HL-60 (cell line): ENCODE measurements around the gene TCEAL7.

Experiments used
- DNase-seq, 2 experiments: peaks; one replicate each; pipeline ENCODE4 v3.0.0-alpha.2; 2010 to 2020; ENCODE audit warnings: low read depth in 1 of 2, low spot score in 1 of 2
- H3K27ac ChIP-seq: fragments of 250-450 bp; sonication (Bioruptor Pico); replicated peaks from 2 replicates; pipeline ENCODE4 v1.5.1; 2020; ENCODE audit warnings: mild to moderate bottlenecking, moderate library complexity
- H3K27me3 ChIP-seq: fragments of 250-450 bp; sonication (Bioruptor Pico); 2 replicates; pipeline ENCODE4 v1.5.1; 2021; ENCODE audit warnings: mild to moderate bottlenecking, moderate library complexity; ENCODE audit not compliant: insufficient read depth, poor library complexity, severe bottlenecking
- H3K4me3 ChIP-seq: replicated peaks from 2 replicates; pipeline ENCODE4 v1.5.1; 2011; ENCODE audit warnings: mild to moderate bottlenecking, control low read depth, low read length; ENCODE audit not compliant: insufficient read depth
- GABPA ChIP-seq: IDR thresholded peaks from 2 replicates; pipeline ENCODE4 v1.6.1; 2012; ENCODE audit warnings: low read depth
- POLR2AphosphoS5 ChIP-seq: IDR thresholded peaks from 2 replicates; pipeline ENCODE4 v1.6.1; 2012; ENCODE audit warnings: low read depth
- SPI1 ChIP-seq: IDR thresholded peaks from 2 replicates; pipeline ENCODE4 v1.6.1; 2012; ENCODE audit warnings: low read depth, mild to moderate bottlenecking, borderline replicate concordance
- TF ChIP-seq, protein P1 (sequence below): IDR thresholded peaks from one replicate; pipeline ENCODE4 v1.5.1; 2011; ENCODE audit warnings: low read length, control low read depth, inconsistent platforms; ENCODE audit not compliant: insufficient read depth
- TF ChIP-seq, protein P2 (sequence below): IDR thresholded peaks from 2 replicates; pipeline ENCODE4 v1.6.1; 2012; ENCODE audit warnings: low read depth; ENCODE audit not compliant: insufficient replicate concordance

Gene TCEAL7

DNA sequence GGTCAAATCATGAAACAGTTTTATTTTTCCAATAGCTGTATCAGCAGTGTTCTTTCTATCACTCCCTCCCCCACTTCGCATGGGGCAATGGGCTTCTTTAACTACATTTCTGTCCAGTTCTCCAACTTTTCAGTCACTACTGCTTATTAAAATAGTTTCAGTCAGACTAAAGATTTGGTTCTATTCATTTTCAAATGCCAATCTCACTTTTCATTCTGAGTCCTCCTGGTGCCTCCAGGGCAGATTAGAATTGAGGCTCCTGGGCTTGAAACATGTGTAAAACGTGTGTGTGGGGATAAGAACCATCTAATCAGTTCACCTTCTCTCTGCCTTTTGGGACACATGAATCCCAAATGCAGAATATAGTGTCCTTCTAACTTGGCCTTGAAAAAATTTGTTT is 42.8 kb downstream of the TCEAL7 start:
- no peak overlapping the region for H3K27ac ChIP-seq
- peaks cover 12% of the 10 kb centered on the region for H3K27me3 ChIP-seq
- TF ChIP-seq, protein P1, sequence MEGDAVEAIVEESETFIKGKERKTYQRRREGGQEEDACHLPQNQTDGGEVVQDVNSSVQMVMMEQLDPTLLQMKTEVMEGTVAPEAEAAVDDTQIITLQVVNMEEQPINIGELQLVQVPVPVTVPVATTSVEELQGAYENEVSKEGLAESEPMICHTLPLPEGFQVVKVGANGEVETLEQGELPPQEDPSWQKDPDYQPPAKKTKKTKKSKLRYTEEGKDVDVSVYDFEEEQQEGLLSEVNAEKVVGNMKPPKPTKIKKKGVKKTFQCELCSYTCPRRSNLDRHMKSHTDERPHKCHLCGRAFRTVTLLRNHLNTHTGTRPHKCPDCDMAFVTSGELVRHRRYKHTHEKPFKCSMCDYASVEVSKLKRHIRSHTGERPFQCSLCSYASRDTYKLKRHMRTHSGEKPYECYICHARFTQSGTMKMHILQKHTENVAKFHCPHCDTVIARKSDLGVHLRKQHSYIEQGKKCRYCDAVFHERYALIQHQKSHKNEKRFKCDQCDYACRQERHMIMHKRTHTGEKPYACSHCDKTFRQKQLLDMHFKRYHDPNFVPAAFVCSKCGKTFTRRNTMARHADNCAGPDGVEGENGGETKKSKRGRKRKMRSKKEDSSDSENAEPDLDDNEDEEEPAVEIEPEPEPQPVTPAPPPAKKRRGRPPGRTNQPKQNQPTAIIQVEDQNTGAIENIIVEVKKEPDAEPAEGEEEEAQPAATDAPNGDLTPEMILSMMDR: no peak
- no peak for TF ChIP-seq POLR2AphosphoS5
- TF ChIP-seq GABPA: no peak
- TF ChIP-seq SPI1: no peak
- TF ChIP-seq, protein P2, sequence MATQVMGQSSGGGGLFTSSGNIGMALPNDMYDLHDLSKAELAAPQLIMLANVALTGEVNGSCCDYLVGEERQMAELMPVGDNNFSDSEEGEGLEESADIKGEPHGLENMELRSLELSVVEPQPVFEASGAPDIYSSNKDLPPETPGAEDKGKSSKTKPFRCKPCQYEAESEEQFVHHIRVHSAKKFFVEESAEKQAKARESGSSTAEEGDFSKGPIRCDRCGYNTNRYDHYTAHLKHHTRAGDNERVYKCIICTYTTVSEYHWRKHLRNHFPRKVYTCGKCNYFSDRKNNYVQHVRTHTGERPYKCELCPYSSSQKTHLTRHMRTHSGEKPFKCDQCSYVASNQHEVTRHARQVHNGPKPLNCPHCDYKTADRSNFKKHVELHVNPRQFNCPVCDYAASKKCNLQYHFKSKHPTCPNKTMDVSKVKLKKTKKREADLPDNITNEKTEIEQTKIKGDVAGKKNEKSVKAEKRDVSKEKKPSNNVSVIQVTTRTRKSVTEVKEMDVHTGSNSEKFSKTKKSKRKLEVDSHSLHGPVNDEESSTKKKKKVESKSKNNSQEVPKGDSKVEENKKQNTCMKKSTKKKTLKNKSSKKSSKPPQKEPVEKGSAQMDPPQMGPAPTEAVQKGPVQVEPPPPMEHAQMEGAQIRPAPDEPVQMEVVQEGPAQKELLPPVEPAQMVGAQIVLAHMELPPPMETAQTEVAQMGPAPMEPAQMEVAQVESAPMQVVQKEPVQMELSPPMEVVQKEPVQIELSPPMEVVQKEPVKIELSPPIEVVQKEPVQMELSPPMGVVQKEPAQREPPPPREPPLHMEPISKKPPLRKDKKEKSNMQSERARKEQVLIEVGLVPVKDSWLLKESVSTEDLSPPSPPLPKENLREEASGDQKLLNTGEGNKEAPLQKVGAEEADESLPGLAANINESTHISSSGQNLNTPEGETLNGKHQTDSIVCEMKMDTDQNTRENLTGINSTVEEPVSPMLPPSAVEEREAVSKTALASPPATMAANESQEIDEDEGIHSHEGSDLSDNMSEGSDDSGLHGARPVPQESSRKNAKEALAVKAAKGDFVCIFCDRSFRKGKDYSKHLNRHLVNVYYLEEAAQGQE: no peak
- no peak for DNase-seq
- no peak overlapping the region for H3K4me3 ChIP-seq

DNA sequence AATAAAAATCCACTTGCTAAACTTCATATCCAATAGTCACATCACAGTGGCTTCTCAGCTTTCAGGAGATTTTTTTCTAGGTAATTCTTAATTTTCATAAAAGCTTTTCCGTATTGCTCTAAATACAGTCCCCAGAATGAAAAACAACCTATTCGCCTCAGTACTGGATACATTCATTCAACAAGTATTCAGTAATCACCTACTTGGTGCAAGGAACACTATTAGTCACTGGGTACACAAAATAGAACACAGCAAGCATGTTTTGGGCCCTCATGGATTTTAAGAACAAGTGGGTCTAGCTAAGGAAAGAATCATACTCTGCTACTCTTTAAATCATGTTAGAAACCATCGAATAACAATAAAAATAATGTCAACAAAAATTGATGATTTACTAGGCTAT is 43.5 kb downstream of the TCEAL7 start:
- no peak for DNase-seq
- H3K27me3 ChIP-seq: peaks cover 12% of the 10 kb centered on the region
- H3K27ac ChIP-seq: no peak overlapping the region
- TF ChIP-seq POLR2AphosphoS5: no peak
- TF ChIP-seq SPI1: no peak
- no peak for TF ChIP-seq GABPA
- TF ChIP-seq, protein P1: no peak
- TF ChIP-seq, protein P2: no peak
- H3K4me3 ChIP-seq: no peak overlapping the region

DNA sequence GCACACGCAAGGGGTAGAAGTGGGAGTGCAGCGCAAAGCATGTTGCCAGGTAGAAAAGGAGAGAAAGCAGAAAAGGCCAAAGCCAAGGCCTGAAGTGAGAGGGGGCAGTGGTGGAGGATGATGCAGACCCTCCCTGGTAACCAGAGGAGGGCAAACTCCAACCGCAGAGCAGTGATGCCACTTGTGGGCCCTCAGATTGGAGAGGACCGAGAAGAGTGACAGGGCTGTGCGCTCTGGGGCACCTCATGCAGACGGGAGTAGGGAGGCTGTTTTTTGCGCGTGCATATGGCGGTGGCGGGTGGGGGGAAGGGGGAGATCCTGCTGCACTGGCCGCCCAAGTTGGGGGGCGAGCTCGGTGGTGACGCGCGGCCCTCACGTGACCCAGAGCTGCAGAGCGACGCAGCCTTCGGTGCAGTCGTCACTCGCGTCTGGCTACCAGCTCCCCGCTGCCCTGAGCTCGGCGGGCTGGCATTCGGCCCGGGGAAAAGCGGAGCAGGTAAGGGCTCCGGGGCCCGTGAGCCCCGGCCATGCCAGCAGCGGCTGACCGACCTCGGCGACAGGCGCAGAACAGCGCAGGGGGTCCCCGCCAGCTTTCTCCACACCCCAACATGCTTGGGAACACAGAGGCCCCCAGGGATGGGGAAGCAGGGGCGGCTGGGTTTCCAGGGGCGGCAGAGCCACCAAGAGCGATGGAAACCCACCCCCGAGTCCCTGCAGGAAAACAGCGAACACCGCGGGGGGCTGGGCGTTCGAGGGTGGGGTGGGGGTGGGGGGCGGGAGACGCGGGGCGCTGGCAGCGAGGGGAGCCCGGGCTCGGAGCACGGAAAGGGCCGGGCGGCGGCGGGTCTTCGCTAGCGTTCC is 46.3 kb downstream of the TCEAL7 start, which contains the start of gene BEX3:
BEX3 (plus strand) TSS at position 421 of the 861 bp plus-strand sequence. CDS start 984 bp downstream, outside the sequence.
- no peak within 1 kb of the TSS for H3K4me3 ChIP-seq

More for the DNA sequence above, 46.3 kb downstream of the TCEAL7 start, which contains the start of gene BEX3:
- H3K27me3 ChIP-seq: peaks cover 12% of the 10 kb centered on the region
- no peak for TF ChIP-seq POLR2AphosphoS5
- TF ChIP-seq, protein P2: no peak
- no peak for TF ChIP-seq GABPA
- TF ChIP-seq, protein P1: no peak
- TF ChIP-seq SPI1: no peak
- DNase-seq: no peak
- H3K27ac ChIP-seq: no peak within 1 kb of the TSS
